Measurements from ENCODE around the gene AGTRAP. TPM values are rescaled to one million over a fixed set of nuclear protein-coding genes. Genes with fewer than 3 reads are reported as not detected.

AGTRAP gene
- total and polyA plus RNA-seq, 9 of the 15 experiments (the other 6 are each of a cell fraction or from before 2014, with no cell fraction given), result 26.8 to 105 (median 57.5) TPM

DNA sequence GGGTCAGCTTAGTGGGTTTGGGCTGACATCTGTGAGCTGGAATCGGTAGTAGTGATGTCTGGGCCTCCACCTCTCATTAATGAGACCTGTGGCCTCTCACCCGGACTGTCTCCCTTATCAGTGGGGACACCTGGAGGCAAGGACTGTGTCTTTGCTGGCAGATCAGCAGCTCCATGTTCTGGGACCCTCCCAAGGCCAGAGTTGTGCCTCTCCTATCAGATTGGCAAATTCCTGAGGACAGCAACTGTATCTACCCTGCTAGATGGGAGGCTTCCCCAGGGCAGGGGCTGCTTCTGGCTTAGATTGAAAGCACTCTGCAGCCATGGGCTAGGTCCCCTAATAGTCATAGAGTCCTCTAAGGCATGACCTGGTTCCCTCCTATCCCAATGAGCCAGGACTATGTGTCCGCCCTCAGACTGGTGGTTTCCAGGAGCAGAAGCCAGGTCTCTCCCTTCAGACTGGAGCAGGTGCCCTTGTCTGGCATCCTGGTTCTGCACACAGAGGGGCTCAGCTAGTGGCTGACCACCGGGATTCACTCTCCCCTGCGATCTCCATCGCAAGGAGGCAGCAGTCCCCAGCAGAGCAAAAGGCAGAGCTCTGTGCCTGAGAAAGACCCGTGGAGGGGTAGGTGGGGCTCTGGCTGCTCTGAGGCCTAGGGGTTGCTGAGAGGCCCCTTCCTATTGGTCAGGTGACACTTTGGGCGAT is 38.6 kb upstream of the AGTRAP start (continued):
- TF ChIP-seq SMC3 (conservative IDR thresholded peaks at IDR 0.05; ENCODE audit: insufficient read depth, low read depth, low read length) (no peak), ZNF644 (tag; IDR thresholded peaks at IDR 0.05; ENCODE audit: low read depth) (no peak), POLR3A (IDR thresholded peaks at IDR 0.05; ENCODE audit: borderline replicate concordance, extremely low read depth, insufficient read depth, insufficient read length) (no peak), TCF3 (CRISPR knock-in tag; IDR thresholded peaks at IDR 0.05) (peak; percentile 93), SP2 (IDR thresholded peaks at IDR 0.05; ENCODE audit: extremely low read depth, low read depth, low read length, poor library complexity, severe bottlenecking) (no peak), RFX1 (IDR thresholded peaks at IDR 0.05) (no peak), NFYB (IDR thresholded peaks at IDR 0.05; ENCODE audit: extremely low read depth, insufficient read length) (no peak), ZNF121 (CRISPR knock-in tag; conservative IDR thresholded peaks at IDR 0.05) (no peak), ETS2 (tag; IDR thresholded peaks at IDR 0.05; ENCODE audit: borderline replicate concordance, poor library complexity, severe bottlenecking) (no peak), TEAD2 (tag; IDR thresholded peaks at IDR 0.05) (no peak), SAFB (IDR thresholded peaks at IDR 0.05; ENCODE audit: borderline replicate concordance, low read depth, low read length) (no peak), HMG20B (CRISPR knock-in tag; IDR thresholded peaks at IDR 0.05) (no peak), MCM3 (IDR thresholded peaks at IDR 0.05) (no peak), CBX5 (IDR thresholded peaks at IDR 0.05; ENCODE audit: borderline replicate concordance, low read depth) (no peak), ZBTB5 (IDR thresholded peaks at IDR 0.05) (no peak), MECOM (CRISPR knock-in tag; IDR thresholded peaks at IDR 0.05) (no peak), SAFB2 (IDR thresholded peaks at IDR 0.05; ENCODE audit: borderline replicate concordance, low read depth, low read length, severe bottlenecking) (no peak), CHD1 (IDR thresholded peaks at IDR 0.05; ENCODE audit: low read length) (no peak), FOXA1 (IDR thresholded peaks at IDR 0.05; ENCODE audit: borderline replicate concordance) (no peak)
- TF ChIP-seq, protein P1, sequence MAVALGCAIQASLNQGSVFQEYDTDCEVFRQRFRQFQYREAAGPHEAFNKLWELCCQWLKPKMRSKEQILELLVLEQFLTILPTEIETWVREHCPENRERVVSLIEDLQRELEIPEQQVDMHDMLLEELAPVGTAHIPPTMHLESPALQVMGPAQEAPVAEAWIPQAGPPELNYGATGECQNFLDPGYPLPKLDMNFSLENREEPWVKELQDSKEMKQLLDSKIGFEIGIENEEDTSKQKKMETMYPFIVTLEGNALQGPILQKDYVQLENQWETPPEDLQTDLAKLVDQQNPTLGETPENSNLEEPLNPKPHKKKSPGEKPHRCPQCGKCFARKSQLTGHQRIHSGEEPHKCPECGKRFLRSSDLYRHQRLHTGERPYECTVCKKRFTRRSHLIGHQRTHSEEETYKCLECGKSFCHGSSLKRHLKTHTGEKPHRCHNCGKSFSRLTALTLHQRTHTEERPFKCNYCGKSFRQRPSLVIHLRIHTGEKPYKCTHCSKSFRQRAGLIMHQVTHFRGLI (CRISPR knock-in tag; IDR thresholded peaks at IDR 0.05), result no peak
- TF ChIP-seq, protein P2, sequence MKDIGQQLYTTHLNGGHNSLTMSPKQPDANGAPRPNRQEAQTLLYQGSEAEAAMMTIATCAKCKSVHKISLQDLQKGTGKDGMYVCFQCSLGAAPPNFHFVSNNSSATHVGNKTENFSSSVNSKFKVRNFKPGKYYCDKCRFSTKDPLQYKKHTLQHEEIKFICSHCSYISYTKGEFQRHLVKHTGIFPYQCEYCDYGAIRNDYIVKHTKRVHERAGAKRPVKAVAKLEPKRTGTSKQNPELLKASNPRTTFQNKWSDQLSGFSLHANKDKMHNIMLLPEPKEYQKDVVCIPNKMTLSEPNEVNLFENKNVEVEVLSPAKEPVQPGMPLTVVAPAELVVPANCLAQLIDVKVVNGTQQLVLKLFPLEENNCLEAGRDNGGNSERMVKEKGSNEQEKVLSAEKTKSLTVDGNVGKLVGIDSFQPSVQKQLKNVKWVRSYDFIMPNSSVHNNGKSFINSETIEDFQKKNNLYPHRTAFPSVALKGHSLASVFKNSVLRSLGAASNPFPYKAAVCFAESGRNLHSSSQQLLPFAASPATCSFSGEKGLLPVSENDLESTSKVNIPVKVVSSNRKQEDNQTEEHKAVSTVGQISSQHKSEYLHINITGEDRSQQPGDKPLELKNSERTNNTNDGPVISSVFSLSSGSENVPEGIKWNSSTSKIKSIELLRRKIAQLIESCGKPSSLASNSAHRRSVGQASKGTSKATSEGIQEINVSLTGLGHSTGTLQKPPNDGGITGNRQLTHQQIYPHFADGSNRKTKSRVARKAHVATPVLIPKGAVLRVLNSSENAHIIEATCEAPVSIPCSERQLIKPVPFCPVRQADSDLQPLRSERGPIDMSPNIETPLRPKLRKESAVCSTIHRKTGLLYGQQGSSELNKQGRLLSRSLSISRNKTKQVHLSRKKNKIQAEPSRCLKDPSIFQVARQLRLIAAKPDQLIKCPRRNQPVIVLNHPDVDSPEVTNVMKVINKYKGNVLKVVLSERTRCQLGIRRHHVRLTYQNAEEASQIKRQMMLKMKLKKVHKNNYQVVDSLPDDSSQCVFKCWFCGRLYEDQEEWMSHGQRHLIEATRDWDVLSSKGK (CRISPR knock-in tag; IDR thresholded peaks at IDR 0.05), result no peak
